ENCODE measurements around the gene DLG2. TPM values are rescaled to one million over a fixed set of nuclear protein-coding genes. Genes with fewer than 3 reads are reported as not detected.

The DLG2 gene
- total RNA-seq, 1 donor from 2014 or later, result 1.8 TPM

DNA sequence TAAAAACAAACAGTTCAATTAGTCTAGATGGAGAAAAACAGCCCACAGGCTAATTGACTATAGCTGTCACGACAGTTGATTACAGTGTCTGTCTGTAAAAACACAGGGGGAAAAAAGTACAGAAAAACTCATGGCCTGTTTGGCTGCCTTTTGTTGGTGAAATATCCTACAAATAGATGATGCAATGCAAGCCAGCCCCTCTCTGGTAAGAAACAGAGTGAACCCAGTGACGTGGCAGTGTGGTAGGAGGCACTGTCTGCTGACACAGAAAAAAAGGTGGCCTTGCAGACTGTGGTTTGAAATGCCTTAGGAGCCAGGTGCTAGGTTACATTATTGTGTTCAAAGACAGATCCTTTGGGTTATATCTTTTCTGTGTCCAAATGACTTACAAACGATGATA, 1909.6 kb downstream of the DLG2 start:
- Histone ChIP-seq H4K20me1 (ENCODE audit: insufficient read depth, low read length) (no peaks in the 10 kb centered on the region), H3K4me1 (ENCODE audit: insufficient read depth, low read length) (no peaks in the 10 kb centered on the region), H3K27ac (ENCODE audit: low read depth, low read length) (no peak overlapping the region), H3K79me2 (ENCODE audit: insufficient read depth, low read length) (no peaks in the 10 kb centered on the region), H3K27me3 (ENCODE audit: insufficient read depth, low read length) (no peaks in the 10 kb centered on the region), H3K9ac (ENCODE audit: low read length) (no peak overlapping the region), H3K4me3 (ENCODE audit: insufficient read depth, low read depth, low read length) (no peak overlapping the region), H2AFZ (ENCODE audit: low read depth, low read length) (peak overlapping the region; percentile 44), H3K36me3 (ENCODE audit: insufficient read depth, low read length) (no peaks in the 10 kb centered on the region), H3K4me2 (ENCODE audit: low read length) (no peak overlapping the region), H3K9me3 (ENCODE audit: insufficient read depth, low read depth, low read length) (no peaks in the 10 kb centered on the region)
- DNase-seq (ENCODE audit: low read depth) (no peak), FAIRE-seq (no peak)
- no peaks in the 10 kb centered on the region for H3K27me3 Mint-ChIP-seq (ENCODE audit: low read depth, unreplicated experiment)
- H3K4me1 Mint-ChIP-seq (ENCODE audit: low read depth, unreplicated experiment), result peaks cover 16% of the 10 kb centered on the region
- H3K4me3 Mint-ChIP-seq (ENCODE audit: unreplicated experiment), result no peak overlapping the region
- peak overlapping the region; percentile 92 for H3K27ac Mint-ChIP-seq (ENCODE audit: unreplicated experiment)
- H3K36me3 Mint-ChIP-seq (ENCODE audit: low read depth, unreplicated experiment), result no peaks in the 10 kb centered on the region
- no peaks in the 10 kb centered on the region for H3K9me3 Mint-ChIP-seq (ENCODE audit: unreplicated experiment)
- no peak for TF ChIP-seq EZH2 (IDR thresholded peaks at IDR 0.05; ENCODE audit: insufficient read depth, low read length)
- TF ChIP-seq, protein P1, sequence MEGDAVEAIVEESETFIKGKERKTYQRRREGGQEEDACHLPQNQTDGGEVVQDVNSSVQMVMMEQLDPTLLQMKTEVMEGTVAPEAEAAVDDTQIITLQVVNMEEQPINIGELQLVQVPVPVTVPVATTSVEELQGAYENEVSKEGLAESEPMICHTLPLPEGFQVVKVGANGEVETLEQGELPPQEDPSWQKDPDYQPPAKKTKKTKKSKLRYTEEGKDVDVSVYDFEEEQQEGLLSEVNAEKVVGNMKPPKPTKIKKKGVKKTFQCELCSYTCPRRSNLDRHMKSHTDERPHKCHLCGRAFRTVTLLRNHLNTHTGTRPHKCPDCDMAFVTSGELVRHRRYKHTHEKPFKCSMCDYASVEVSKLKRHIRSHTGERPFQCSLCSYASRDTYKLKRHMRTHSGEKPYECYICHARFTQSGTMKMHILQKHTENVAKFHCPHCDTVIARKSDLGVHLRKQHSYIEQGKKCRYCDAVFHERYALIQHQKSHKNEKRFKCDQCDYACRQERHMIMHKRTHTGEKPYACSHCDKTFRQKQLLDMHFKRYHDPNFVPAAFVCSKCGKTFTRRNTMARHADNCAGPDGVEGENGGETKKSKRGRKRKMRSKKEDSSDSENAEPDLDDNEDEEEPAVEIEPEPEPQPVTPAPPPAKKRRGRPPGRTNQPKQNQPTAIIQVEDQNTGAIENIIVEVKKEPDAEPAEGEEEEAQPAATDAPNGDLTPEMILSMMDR (IDR thresholded peaks at IDR 0.05; ENCODE audit: insufficient read depth, low read depth, low read length), result no peak

DNA sequence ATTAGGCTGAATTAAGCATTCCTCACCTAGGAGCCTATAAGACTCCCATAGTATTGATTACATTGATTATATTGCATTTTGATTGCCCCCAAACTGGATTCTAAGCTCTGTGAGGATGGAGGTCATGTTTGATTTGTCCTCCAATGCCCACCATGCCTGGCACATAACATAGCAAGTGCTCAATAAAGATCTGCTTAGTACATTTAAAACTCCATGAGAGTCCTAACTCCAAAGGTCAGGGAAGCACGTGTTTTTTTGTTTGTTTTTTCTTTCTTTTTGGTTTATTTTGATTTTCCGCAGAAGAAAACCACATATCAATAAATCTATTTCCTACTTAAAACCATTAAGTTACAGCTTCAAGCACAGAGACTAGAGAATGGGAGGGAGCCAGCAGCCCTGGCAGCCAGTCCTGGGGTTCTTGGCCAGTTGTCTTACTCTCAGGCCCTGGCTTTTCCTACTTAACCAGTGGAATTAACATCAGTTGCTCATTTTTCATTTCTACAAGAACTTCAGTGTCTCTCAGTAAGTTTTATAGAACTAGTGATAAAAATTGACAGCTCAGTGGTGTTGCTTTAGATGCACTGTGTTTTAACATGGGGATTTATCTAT, 1911.1 kb downstream of the DLG2 start:
- Histone ChIP-seq H2AFZ (ENCODE audit: low read depth, low read length) (no peak overlapping the region), H3K4me3 (ENCODE audit: insufficient read depth, low read depth, low read length) (no peak overlapping the region), H3K4me1 (ENCODE audit: insufficient read depth, low read length) (no peaks in the 10 kb centered on the region), H3K27ac (ENCODE audit: low read depth, low read length) (no peak overlapping the region), H4K20me1 (ENCODE audit: insufficient read depth, low read length) (no peaks in the 10 kb centered on the region), H3K9ac (ENCODE audit: low read length) (no peak overlapping the region), H3K27me3 (ENCODE audit: insufficient read depth, low read length) (no peaks in the 10 kb centered on the region), H3K36me3 (ENCODE audit: insufficient read depth, low read length) (no peaks in the 10 kb centered on the region), H3K9me3 (ENCODE audit: insufficient read depth, low read depth, low read length) (no peaks in the 10 kb centered on the region), H3K79me2 (ENCODE audit: insufficient read depth, low read length) (no peaks in the 10 kb centered on the region), H3K4me2 (ENCODE audit: low read length) (no peak overlapping the region)
- no peak for FAIRE-seq
- Mint-ChIP-seq H3K9me3 (ENCODE audit: unreplicated experiment) (no peaks in the 10 kb centered on the region), H3K36me3 (ENCODE audit: low read depth, unreplicated experiment) (no peaks in the 10 kb centered on the region), H3K4me3 (ENCODE audit: unreplicated experiment) (no peak overlapping the region), H3K27me3 (ENCODE audit: low read depth, unreplicated experiment) (no peaks in the 10 kb centered on the region), H3K4me1 (ENCODE audit: low read depth, unreplicated experiment) (peaks cover 18% of the 10 kb centered on the region), H3K27ac (ENCODE audit: unreplicated experiment) (no peak overlapping the region)
- TF ChIP-seq, protein P1 (IDR thresholded peaks at IDR 0.05; ENCODE audit: insufficient read depth, low read depth, low read length), result no peak
- no peak for TF ChIP-seq EZH2 (IDR thresholded peaks at IDR 0.05; ENCODE audit: insufficient read depth, low read length)
- no peak for DNase-seq (ENCODE audit: low read depth)

DNA sequence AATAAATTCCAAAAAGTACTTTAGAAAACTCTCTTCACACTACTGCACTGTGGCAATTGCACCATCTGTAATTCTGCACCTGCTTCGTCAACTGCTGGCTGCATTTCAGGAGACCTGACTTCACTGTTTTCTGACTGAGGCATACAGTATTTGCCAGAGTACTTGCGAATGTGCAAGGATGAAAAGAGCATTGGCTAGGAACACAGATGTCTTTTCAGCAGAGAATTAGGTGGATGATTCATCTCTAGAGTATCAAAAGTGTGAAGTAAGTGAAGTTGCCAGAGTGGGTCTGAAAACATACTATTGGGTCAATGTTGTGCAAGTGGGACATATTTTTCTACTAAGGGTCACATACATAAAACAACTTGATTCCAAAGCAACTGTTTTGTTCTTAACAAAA, 1913.4 kb downstream of the DLG2 start:
- Mint-ChIP-seq H3K27me3 (ENCODE audit: low read depth, unreplicated experiment) (no peaks in the 10 kb centered on the region), H3K36me3 (ENCODE audit: low read depth, unreplicated experiment) (no peaks in the 10 kb centered on the region), H3K4me3 (ENCODE audit: unreplicated experiment) (no peak overlapping the region), H3K9me3 (ENCODE audit: unreplicated experiment) (no peaks in the 10 kb centered on the region), H3K27ac (ENCODE audit: unreplicated experiment) (no peak overlapping the region), H3K4me1 (ENCODE audit: low read depth, unreplicated experiment) (peaks cover 15% of the 10 kb centered on the region)
- Histone ChIP-seq H3K4me3 (ENCODE audit: insufficient read depth, low read depth, low read length) (no peak overlapping the region), H3K27me3 (ENCODE audit: insufficient read depth, low read length) (no peaks in the 10 kb centered on the region), H3K9ac (ENCODE audit: low read length) (no peak overlapping the region), H3K79me2 (ENCODE audit: insufficient read depth, low read length) (no peaks in the 10 kb centered on the region), H3K36me3 (ENCODE audit: insufficient read depth, low read length) (no peaks in the 10 kb centered on the region), H2AFZ (ENCODE audit: low read depth, low read length) (no peak overlapping the region), H3K4me2 (ENCODE audit: low read length) (no peak overlapping the region), H3K4me1 (ENCODE audit: insufficient read depth, low read length) (no peaks in the 10 kb centered on the region), H4K20me1 (ENCODE audit: insufficient read depth, low read length) (no peaks in the 10 kb centered on the region), H3K9me3 (ENCODE audit: insufficient read depth, low read depth, low read length) (no peaks in the 10 kb centered on the region), H3K27ac (ENCODE audit: low read depth, low read length) (no peak overlapping the region)
- FAIRE-seq (no peak), DNase-seq (ENCODE audit: low read depth) (peak; percentile 32)
- TF ChIP-seq EZH2 (IDR thresholded peaks at IDR 0.05; ENCODE audit: insufficient read depth, low read length), result no peak
- TF ChIP-seq, protein P1 (IDR thresholded peaks at IDR 0.05; ENCODE audit: insufficient read depth, low read depth, low read length), result no peak
